Cardiac muscle cell (in vitro differentiated cells and primary cell): ENCODE measurements around the gene FRMD5. TPM values are rescaled to one million over a fixed set of nuclear protein-coding genes. Genes with fewer than 3 reads are reported as not detected.

ENCODE experiments used
- DNase-seq, 2 donors: peaks; one replicate each; pipeline versions ENCODE4 v3.0.0 to v3.0.0-alpha.2; 2010 to 2017; ENCODE audit warnings: low read depth in 1 of 2, low spot score in 1 of 2
- H3K27ac ChIP-seq: fragments of 200-600 bp; sonication (generic); 2 replicates; pipeline ENCODE4 v1.5.1; 2016
- H3K27me3 ChIP-seq: fragments of 200-600 bp; sonication (generic); 2 replicates; pipeline ENCODE4 v1.6.0; 2016; ENCODE audit warnings: control low read depth
- H3K36me3 ChIP-seq: fragments of 200-600 bp; sonication (generic); 2 replicates; pipeline ENCODE4 v1.5.1; 2016; ENCODE audit warnings: control low read depth
- H3K4me1 ChIP-seq: fragments of 200-600 bp; sonication (generic); 2 replicates; pipeline ENCODE4 v1.8.1; 2017; ENCODE audit warnings: low read depth, mild to moderate bottlenecking, mixed run types
- H3K4me3 ChIP-seq: fragments of 200-600 bp; sonication (generic); 2 replicates; pipeline ENCODE4 v1.5.1; 2016; ENCODE audit warnings: mild to moderate bottlenecking
- H3K9me3 ChIP-seq: fragments of 200-600 bp; sonication (generic); 2 replicates; pipeline ENCODE4 v1.5.1; 2017; ENCODE audit warnings: low read depth, mild to moderate bottlenecking, control low read depth
- polyA plus RNA-seq: library from polyadenylated mRNA; unstranded; fragments of >200 nt; fragmentation: Nextera tagmentation; extraction: Ambion mirVana; gene quantifications from 2 replicates; pipeline ENCODE4 v1.2.1, GENCODE V29; 2016
- total RNA-seq: library from RNA; depleted of rRNA; stranded (reverse); fragments of >200 nt; gene quantifications from 2 replicates; pipeline ENCODE4 v1.2.3, GENCODE V29; 2016
- TF ChIP-seq, protein P1 (sequence below): IDR thresholded peaks from 2 replicates; pipeline ENCODE4 v1.5.1; 2012; ENCODE audit warnings: low read depth, mild to moderate bottlenecking, low read length

Gene FRMD5
- total and polyA plus RNA-seq, 2 experiments from 2014 or later, result 26.8 to 59.7 TPM

DNA sequence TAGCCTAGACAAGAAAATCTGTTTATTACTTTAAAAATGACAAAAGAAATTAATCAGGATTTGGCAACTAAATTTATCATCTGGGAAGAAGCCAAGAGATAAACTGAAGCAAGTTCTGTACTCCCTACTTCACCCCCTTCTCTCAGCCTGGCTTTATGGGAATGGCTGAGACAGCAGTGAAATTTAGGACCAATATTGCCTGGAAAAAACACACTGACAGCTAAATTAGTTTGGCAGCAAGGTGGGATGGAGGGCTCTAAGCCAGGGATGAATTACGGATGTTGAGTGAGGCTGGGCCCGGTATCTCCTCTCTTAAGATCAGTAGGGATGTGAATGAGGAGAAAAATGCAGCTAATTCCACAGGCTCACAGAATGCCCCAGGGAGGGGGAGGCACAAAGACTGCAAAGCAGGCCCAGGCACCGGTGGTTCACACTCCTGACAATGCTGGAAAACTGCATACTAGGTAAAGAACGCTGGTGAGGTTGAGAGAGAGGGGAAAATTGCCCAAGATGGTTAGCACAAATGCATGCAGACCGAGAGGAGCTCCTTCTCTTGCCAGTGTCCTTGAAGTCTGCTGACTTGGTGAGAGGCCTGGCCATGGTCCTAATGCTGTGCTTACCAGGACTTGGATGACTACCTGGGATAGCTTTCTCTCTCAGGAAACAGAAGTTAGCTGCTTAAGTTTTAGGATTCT lies 279.3 kb downstream of the FRMD5 start:
- H3K27ac ChIP-seq, result no peak overlapping the region
- no peaks in the 10 kb centered on the region for H3K9me3 ChIP-seq
- H3K27me3 ChIP-seq, result no peaks in the 10 kb centered on the region
- peaks cover 13% of the 10 kb centered on the region for H3K4me1 ChIP-seq
- no peak overlapping the region for H3K4me3 ChIP-seq
- TF ChIP-seq, protein P1, sequence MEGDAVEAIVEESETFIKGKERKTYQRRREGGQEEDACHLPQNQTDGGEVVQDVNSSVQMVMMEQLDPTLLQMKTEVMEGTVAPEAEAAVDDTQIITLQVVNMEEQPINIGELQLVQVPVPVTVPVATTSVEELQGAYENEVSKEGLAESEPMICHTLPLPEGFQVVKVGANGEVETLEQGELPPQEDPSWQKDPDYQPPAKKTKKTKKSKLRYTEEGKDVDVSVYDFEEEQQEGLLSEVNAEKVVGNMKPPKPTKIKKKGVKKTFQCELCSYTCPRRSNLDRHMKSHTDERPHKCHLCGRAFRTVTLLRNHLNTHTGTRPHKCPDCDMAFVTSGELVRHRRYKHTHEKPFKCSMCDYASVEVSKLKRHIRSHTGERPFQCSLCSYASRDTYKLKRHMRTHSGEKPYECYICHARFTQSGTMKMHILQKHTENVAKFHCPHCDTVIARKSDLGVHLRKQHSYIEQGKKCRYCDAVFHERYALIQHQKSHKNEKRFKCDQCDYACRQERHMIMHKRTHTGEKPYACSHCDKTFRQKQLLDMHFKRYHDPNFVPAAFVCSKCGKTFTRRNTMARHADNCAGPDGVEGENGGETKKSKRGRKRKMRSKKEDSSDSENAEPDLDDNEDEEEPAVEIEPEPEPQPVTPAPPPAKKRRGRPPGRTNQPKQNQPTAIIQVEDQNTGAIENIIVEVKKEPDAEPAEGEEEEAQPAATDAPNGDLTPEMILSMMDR, result no peak
- no peak for DNase-seq
- H3K36me3 ChIP-seq, result no peaks in the 10 kb centered on the region

DNA sequence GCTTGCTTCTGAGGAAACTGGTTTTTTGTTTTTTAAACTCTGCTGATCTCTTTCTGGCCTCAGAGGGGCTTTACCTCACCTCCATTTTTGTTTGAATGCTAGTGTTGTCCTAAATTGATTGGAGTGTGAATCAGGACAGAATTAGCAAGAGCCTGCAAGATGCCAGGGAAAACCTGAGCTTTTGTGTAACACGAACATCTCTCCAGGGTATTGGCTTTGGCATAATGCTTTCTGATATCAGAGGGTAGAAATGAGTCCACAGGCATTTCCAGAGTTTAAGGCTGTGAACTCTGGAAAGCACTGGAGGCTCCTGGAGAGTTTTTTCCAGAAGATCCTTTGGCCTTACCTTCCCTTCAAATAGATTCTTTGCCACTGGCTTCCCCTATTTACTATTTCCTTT lies 281.1 kb downstream of the FRMD5 start:
- peak in 1 of 2 donors; percentile 25 for DNase-seq
- no peak overlapping the region for H3K27ac ChIP-seq

DNA sequence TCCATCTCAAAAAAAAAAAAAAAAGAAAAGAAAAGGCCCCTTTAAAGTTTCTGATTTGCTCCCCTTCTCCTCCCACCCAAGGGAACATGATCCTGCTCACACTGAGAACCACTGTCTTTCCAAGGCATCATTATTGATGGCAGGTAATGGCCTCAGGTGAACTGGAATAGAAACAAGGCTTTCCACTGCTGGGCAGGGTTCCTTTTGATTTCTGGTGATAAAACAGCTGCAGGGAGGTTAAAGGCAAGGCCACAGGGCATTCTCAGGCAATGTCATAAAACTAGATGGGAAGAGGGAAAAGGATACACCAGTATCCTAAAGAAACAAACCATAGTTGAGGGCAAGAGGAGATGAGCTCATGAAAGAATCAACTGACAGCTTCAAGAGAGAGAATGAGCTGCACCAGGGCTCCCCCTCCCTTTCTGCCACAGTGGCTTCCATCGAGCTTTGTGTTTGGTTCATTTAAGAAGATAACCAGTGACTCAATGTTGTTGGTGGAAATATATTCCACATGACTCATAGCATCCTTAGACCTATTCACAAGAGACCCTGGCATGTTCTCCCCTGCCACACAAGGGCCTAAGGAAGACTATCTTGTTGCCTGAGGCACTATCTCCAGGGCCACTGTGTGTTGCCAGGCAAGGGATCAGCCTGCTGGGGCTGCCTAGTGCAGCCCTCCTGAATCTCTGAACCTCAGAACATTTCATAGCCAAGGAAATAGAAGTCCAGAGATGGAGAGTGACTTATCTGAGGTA lies 281.9 kb downstream of the FRMD5 start:
- Histone ChIP-seq H3K9me3 (no peaks in the 10 kb centered on the region), H3K27me3 (no peaks in the 10 kb centered on the region), H3K4me3 (no peak overlapping the region), H3K27ac (no peak overlapping the region), H3K36me3 (no peaks in the 10 kb centered on the region), H3K4me1 (peaks cover 3% of the 10 kb centered on the region)
- TF ChIP-seq, protein P1, result no peak
- peak in 1 of 2 donors; percentile 97 for DNase-seq

More for the DNA sequence above, 281.1 kb downstream of the FRMD5 start:
- peaks cover 3% of the 10 kb centered on the region for H3K4me1 ChIP-seq
- TF ChIP-seq, protein P1, result no peak
- no peaks in the 10 kb centered on the region for H3K27me3 ChIP-seq
- no peaks in the 10 kb centered on the region for H3K36me3 ChIP-seq
- H3K9me3 ChIP-seq, result no peaks in the 10 kb centered on the region
- H3K4me3 ChIP-seq, result no peak overlapping the region

DNA sequence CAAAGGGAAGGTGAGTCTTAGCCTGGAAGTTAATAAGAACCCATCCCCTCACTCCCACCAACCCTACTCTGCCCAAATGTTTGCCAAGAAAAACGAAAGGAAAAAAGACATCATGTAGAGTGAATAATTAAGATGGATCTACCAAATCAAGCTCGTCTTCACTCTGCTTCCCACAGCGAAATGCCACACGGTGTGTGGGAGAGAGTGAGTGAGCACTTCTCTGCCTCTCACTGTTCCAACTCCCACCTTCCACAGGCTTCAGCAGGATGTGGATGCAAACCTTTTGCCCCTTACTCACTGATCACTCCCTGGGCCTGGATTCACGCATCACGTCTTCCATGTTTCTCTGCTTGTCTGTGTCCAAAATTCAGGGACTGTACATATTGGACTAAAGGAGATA lies 282.9 kb downstream of the FRMD5 start:
- Histone ChIP-seq H3K4me1 (peaks cover 3% of the 10 kb centered on the region), H3K27me3 (no peaks in the 10 kb centered on the region), H3K9me3 (no peaks in the 10 kb centered on the region), H3K4me3 (no peak overlapping the region), H3K27ac (no peak overlapping the region), H3K36me3 (no peaks in the 10 kb centered on the region)
- TF ChIP-seq, protein P1, result no peak
- DNase-seq, result no peak

DNA sequence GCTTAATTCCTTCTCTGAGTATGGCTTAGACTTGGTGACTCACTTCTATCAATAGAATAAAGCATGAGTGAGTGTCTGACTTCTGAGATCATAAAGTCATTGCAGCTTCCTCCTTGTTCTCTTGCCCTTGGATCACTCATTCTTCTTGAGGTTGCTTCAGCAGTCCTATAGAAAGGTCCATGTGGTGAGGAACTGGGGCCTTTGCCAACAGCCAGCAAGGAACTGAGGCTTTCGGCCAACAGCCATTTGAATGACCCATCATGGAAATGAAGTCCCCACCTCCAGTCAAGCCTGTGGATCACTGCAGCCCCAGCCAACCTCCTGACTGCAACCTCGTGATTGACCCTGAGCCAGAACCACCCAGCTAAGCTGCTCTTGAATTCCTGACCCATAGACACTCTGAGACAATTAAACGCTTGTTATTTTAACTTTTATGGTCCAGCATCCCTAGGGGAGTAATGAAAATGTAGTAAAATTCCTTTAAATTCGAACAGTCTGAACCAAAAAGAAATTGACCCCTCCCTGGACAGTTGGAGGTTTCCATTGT lies 283.8 kb downstream of the FRMD5 start:
- TF ChIP-seq, protein P1, result no peak
- Histone ChIP-seq H3K9me3 (no peaks in the 10 kb centered on the region), H3K4me3 (no peak overlapping the region), H3K36me3 (no peaks in the 10 kb centered on the region), H3K27ac (no peak overlapping the region), H3K27me3 (no peaks in the 10 kb centered on the region), H3K4me1 (peaks cover 3% of the 10 kb centered on the region)
- peak in 1 of 2 donors; percentile 93 for DNase-seq
